ENCODE measurements around the gene PRKCZ.
"Not testable (repeated sequence)": the region's sequence is repeated elsewhere in the genome, so short reads cannot be mapped to it uniquely, and the experiment has no call there.

Gene PRKCZ

GRCh38 chr1:2103901-2104590 lies 53.8 kb downstream of the PRKCZ start:
- DNase-seq: no peak

GRCh38 chr1:2104621-2105427 lies 54.6 kb downstream of the PRKCZ start:
- DNase-seq: no peak

- no peak for DNase-seq
Measured at GRCh38 chr1:2105781-2106524, 55.7 kb downstream of the PRKCZ start.

- no peak for DNase-seq
Measured at GRCh38 chr1:2106659-2107405, 56.6 kb downstream of the PRKCZ start.

- no peak for DNase-seq
Measured at GRCh38 chr1:2107586-2108212, 57.5 kb downstream of the PRKCZ start.

GRCh38 chr1:2108213-2108876 lies 58.1 kb downstream of the PRKCZ start:
- no peak for DNase-seq

GRCh38 chr1:2108877-2109580 lies 58.8 kb downstream of the PRKCZ start:
- no peak for DNase-seq

GRCh38 chr1:2109581-2110021 lies 59.4 kb downstream of the PRKCZ start:
- no peak for DNase-seq

GRCh38 chr1:2110191-2110737 lies 60.1 kb downstream of the PRKCZ start:
- no peak for DNase-seq

- DNase-seq: no peak
Measured at GRCh38 chr1:2110738-2111673, 60.8 kb downstream of the PRKCZ start.

GRCh38 chr1:2111674-2112035 lies 61.4 kb downstream of the PRKCZ start:
- DNase-seq: no peak

- DNase-seq: no peak
Measured at GRCh38 chr1:2112280-2112701, 62.1 kb downstream of the PRKCZ start.

- no peak for DNase-seq
Measured at GRCh38 chr1:2113620-2114135, 63.5 kb downstream of the PRKCZ start.

GRCh38 chr1:2114635-2115007 lies 64.4 kb downstream of the PRKCZ start:
- not testable (repeated sequence) for DNase-seq

GRCh38 chr1:2115008-2115641 lies 64.9 kb downstream of the PRKCZ start:
- DNase-seq: no peak

- DNase-seq: no peak
Measured at GRCh38 chr1:2115702-2116341, 65.6 kb downstream of the PRKCZ start.

GRCh38 chr1:2119886-2120285 lies 69.7 kb downstream of the PRKCZ start:
- DNase-seq: no peak

- DNase-seq: no peak
Measured at GRCh38 chr1:2121101-2121691, 71.0 kb downstream of the PRKCZ start.
